GM12865 (cell line): ENCODE measurements around the gene PBRM1.

Source experiments
- DNase-seq: peaks from one replicate; pipeline ENCODE4 v3.0.0; 2010; ENCODE audit warnings: low read depth
- H3K4me3 ChIP-seq: 2 replicates; pipeline ENCODE4 v1.5.1; 2011; ENCODE audit warnings: mild to moderate bottlenecking, low read depth, low read length, control low read depth
- CTCF ChIP-seq: IDR thresholded peaks from 2 replicates; pipeline ENCODE4 v1.5.1; 2011; ENCODE audit warnings: low read length, control low read depth, low read depth, inconsistent platforms; ENCODE audit not compliant: insufficient read depth; ENCODE audit errors: missing control alignments

Gene PBRM1

DNA sequence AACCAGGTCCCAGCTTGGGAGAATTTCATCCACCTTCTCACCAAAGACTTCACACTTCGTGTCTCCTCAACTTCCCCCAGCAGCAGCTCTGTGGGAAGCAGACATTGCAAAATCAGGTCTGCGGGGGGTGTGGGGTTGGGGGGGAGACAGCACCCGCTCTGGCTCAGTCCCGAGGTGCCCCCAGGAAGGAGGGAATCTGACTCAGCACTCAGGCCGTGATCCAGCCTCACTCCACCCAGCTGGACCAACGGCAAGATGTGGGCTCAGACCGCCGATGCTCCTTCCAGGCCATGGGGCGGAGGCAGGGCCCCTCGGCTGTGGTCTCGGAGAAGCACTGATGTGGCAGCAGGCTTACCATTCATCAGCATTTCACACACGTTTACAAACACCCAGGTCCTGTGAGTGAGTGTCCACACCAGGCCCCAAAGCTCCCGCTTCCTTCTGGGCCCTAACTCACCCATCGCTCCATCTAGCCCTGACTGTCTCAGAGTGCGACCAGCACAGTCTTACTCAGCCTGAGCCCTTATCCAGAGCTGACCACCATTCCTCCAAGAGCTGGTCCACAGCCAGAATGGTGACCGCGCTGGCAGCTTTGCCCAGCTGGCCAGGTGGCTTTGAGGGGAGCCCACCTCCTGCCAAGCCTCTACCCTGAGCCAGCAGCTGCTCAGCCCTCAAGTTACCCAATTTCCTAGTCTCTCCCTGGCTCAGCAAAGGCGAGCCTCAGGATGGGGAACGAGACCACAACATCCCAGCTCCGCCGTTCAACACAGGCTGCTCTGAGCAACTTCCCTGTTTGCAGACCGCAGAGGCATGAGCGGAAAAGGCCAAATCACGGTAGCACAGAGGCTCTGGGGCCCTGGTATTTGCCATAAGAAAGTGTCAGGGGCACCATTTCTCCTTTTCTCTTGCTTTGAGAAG is 187.3 kb downstream of the PBRM1 start:
- TF ChIP-seq CTCF: no peak
- DNase-seq: no peak
- H3K4me3 ChIP-seq: no peak overlapping the region

DNA sequence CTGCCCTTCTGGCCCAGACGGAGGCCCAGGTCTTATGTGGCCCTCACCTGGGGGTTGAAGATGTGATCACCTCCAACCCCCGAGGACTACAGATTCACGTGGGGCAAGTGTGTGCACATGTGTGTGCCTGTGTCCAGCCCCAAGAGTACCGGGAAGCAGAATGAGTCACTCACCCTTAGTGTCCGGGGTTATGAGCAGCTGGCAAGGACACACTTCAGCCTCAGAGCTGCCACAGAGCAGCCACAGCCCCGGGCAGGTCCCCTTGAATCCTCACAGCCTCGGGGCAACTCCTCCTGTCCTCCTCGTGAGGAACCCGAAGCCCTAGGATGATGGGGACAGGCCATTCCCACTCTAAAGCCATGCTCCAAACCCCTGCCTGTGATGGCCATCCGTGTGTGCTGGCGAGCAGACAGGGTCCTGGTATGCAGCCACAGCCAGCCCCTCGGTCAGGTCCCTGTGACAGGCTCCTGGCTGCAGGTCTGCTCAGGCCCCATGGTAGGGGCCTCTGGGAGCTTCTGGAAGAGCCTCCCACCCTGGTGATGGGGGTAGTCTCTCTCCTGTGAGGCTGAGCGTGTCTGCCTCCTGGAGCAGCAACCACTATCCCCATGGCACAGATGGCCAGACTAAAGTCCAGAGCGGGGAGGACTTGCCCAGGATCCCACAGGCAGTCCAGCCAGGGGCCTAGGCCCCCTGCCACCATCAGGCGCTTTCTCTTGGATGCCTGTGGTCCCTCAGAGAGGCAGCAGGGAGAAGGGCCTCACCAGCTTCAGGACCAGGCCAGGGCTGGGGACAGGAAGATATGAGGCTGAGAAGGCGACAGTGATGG is 189.7 kb downstream of the PBRM1 start:
- no peak for TF ChIP-seq CTCF
- H3K4me3 ChIP-seq: no peak overlapping the region
- DNase-seq: no peak
